ENCODE results near the gene EHBP1. TPM values are rescaled to one million over a fixed set of nuclear protein-coding genes. Genes with fewer than 3 reads are reported as not detected.

Gene EHBP1
- total RNA-seq, 1 donor from 2014 or later = 46.5 TPM

DNA sequence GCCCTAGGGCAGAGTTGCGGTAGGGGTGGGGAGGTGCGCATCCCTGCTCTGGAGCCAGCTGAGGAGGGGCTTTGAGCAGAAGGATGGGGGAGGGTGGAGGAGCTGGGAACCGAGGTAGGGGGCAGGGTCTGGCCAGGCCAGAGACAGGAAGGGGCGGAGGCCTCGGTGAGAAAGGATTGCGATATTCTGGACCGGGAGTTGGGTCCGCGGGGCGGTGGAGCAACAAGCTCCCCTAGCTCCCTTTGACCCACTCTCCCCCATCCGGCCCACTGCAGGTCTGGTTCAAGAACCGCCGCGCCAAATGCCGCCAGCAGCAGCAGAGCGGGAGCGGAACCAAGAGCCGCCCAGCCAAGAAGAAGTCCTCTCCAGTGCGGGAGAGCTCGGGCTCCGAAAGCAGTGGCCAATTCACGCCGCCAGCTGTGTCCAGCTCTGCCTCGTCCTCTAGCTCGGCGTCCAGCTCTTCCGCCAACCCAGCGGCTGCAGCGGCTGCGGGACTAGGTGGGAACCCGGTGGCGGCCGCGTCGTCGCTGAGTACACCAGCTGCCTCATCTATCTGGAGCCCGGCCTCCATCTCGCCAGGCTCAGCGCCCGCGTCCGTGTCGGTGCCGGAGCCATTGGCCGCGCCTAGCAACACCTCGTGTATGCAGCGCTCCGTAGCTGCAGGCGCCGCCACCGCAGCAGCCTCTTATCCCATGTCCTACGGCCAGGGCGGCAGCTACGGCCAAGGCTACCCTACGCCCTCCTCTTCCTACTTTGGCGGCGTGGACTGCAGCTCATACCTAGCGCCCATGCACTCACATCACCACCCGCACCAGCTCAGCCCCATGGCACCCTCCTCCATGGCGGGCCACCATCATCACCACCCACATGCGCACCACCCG, 350.0 kb downstream of the EHBP1 start:
- Mint-ChIP-seq H3K36me3 (ENCODE audit: unreplicated experiment) (peaks cover 5% of the 10 kb centered on the region), H3K4me3 (ENCODE audit: unreplicated experiment) (peak overlapping the region; percentile 48), H3K4me1 (ENCODE audit: unreplicated experiment) (peaks cover 59% of the 10 kb centered on the region), H3K27me3 (ENCODE audit: unreplicated experiment) (peaks cover 87% of the 10 kb centered on the region), H3K27ac (ENCODE audit: unreplicated experiment) (no peak overlapping the region), H3K9me3 (ENCODE audit: unreplicated experiment) (no peaks in the 10 kb centered on the region)
- TF ChIP-seq, protein P1, sequence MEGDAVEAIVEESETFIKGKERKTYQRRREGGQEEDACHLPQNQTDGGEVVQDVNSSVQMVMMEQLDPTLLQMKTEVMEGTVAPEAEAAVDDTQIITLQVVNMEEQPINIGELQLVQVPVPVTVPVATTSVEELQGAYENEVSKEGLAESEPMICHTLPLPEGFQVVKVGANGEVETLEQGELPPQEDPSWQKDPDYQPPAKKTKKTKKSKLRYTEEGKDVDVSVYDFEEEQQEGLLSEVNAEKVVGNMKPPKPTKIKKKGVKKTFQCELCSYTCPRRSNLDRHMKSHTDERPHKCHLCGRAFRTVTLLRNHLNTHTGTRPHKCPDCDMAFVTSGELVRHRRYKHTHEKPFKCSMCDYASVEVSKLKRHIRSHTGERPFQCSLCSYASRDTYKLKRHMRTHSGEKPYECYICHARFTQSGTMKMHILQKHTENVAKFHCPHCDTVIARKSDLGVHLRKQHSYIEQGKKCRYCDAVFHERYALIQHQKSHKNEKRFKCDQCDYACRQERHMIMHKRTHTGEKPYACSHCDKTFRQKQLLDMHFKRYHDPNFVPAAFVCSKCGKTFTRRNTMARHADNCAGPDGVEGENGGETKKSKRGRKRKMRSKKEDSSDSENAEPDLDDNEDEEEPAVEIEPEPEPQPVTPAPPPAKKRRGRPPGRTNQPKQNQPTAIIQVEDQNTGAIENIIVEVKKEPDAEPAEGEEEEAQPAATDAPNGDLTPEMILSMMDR (IDR thresholded peaks at IDR 0.05) = no peak
- DNase-seq (ENCODE audit: extremely low spot score, unreplicated experiment) = no peak

DNA sequence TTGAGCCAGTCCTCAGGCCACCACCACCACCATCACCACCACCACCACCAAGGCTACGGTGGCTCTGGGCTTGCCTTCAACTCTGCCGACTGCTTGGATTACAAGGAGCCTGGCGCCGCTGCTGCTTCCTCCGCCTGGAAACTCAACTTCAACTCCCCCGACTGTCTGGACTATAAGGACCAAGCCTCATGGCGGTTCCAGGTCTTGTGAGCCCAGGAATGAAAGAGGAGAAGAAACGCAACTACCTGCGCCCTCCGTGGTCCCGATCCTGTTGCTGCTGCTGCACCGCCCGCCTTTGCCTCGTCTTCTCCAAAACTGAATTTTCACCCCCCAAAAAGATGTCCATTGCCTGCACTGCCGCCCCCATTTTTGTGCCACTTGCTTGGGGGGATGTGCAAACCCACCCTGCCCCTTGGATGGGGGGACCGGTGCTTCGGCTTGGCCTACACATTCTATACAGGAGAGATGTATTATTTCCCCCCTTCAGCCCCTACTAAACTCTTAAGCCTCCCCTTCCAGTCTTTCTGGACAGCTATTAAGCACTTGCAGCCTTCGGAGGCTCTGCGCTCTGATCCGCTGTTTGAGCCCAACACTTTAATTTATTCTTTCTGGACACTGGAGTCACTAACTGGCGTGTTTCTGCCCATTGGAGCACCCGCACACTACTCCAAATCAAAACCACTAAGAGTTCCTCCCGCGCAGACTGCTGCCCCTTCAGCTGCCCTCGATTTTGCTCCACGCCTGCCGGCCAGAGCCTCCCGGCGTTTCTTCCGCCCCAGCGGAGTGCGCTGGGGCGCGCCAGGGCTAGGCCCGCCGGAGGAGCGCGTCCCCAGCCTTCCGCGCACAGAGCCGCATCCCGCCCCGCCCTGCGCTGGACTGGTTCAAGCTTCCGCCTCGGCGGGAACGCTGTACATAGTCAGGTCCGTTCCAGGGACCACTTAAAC, 350.9 kb downstream of the EHBP1 start:
- H3K4me3 Mint-ChIP-seq (ENCODE audit: unreplicated experiment) = peak overlapping the region; percentile 37
- H3K4me1 Mint-ChIP-seq (ENCODE audit: unreplicated experiment) = peaks cover 53% of the 10 kb centered on the region
- H3K36me3 Mint-ChIP-seq (ENCODE audit: unreplicated experiment) = peaks cover 5% of the 10 kb centered on the region
- H3K27ac Mint-ChIP-seq (ENCODE audit: unreplicated experiment) = no peak overlapping the region
- no peak for DNase-seq (ENCODE audit: extremely low spot score, unreplicated experiment)
- TF ChIP-seq, protein P1 (IDR thresholded peaks at IDR 0.05) = no peak
- peaks cover 88% of the 10 kb centered on the region for H3K27me3 Mint-ChIP-seq (ENCODE audit: unreplicated experiment)
- no peaks in the 10 kb centered on the region for H3K9me3 Mint-ChIP-seq (ENCODE audit: unreplicated experiment)

GRCh38 chr2:63057249-63058143, 352.0 kb downstream of the EHBP1 start:
- no peak overlapping the region for H3K4me3 Mint-ChIP-seq (ENCODE audit: unreplicated experiment)
- peaks cover 5% of the 10 kb centered on the region for H3K36me3 Mint-ChIP-seq (ENCODE audit: unreplicated experiment)
- no peak for DNase-seq (ENCODE audit: extremely low spot score, unreplicated experiment)
- H3K27me3 Mint-ChIP-seq (ENCODE audit: unreplicated experiment) = peaks cover 88% of the 10 kb centered on the region
- H3K27ac Mint-ChIP-seq (ENCODE audit: unreplicated experiment) = no peak overlapping the region
- TF ChIP-seq, protein P1 (IDR thresholded peaks at IDR 0.05) = no peak
- H3K4me1 Mint-ChIP-seq (ENCODE audit: unreplicated experiment) = peaks cover 53% of the 10 kb centered on the region
- no peaks in the 10 kb centered on the region for H3K9me3 Mint-ChIP-seq (ENCODE audit: unreplicated experiment)

DNA sequence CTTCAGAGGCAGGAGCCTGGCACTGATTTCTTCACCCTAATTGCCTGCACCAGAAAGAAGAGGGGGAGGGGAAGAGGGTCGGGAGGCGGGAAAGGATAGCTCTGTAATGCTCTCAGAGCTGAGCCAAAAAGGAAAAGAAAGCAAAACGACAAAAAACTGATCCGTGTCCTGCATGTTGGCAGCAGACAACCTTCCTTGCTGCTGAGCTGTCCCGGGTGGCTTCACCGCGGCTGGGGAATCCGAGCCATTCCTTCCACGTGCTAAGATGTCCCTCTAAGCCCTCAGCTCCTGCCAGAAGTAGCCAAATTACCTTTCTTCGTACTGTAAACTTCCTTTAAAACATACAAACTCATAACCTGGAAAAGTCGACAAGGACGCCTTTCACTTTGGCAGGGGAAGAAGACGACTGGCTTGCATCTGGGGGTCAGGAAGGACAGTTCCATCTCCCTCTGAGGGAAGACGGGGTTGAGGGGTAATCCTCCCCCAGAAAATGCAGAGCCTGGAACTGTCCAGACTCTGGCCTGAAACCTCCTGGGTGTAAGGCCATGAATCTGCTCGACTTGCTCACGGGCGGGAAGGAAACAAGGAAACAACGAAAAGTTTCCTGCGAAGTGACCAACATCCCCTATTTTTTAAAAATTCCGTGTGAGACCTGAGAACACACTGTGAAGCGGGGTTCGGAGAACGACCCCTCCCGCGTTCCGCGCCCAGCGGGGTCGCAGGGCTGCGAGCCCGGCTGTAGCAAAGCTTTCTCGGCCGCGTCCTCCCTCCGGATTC, 352.8 kb downstream of the EHBP1 start:
- Mint-ChIP-seq H3K4me3 (ENCODE audit: unreplicated experiment) (peak overlapping the region; percentile 32), H3K4me1 (ENCODE audit: unreplicated experiment) (peaks cover 52% of the 10 kb centered on the region), H3K27me3 (ENCODE audit: unreplicated experiment) (peaks cover 88% of the 10 kb centered on the region), H3K9me3 (ENCODE audit: unreplicated experiment) (no peaks in the 10 kb centered on the region), H3K36me3 (ENCODE audit: unreplicated experiment) (peaks cover 5% of the 10 kb centered on the region), H3K27ac (ENCODE audit: unreplicated experiment) (no peak overlapping the region)
- no peak for DNase-seq (ENCODE audit: extremely low spot score, unreplicated experiment)
- TF ChIP-seq, protein P1 (IDR thresholded peaks at IDR 0.05) = no peak

All from osteocyte (in vitro differentiated cells).